EH (cell line): ENCODE results near the gene CASP12.
"Not testable (repeated sequence)": the region's sequence is repeated elsewhere in the genome, so short reads cannot be mapped to it uniquely, and the experiment has no call there.

Experiments used
- DNase-seq: peaks from one replicate; pipeline ENCODE4 v3.0.0-alpha.2; 2015; ENCODE audit warnings: low read depth

The CASP12 gene

GRCh38 chr11:104897891-104898684 is at the start of gene CASP12:
Gene CASP12, minus strand, starts transcription at chr11:104898460.
- peak; percentile 7 for DNase-seq

- peak; percentile 65 for DNase-seq
These were observed 48.6 kb upstream of the CASP12 start for GRCh38 chr11:104946907-104947306.

- DNase-seq: no peak
These were observed 45.8 kb upstream of the CASP12 start for GRCh38 chr11:104944076-104944475.

GRCh38 chr11:104943561-104943960 is 45.3 kb upstream of the CASP12 start:
- no peak for DNase-seq

GRCh38 chr11:104934594-104934993 is 36.3 kb upstream of the CASP12 start:
- no peak for DNase-seq

- not testable (repeated sequence) for DNase-seq
These were observed 35.8 kb upstream of the CASP12 start for GRCh38 chr11:104934073-104934472.

- DNase-seq: no peak
These were observed 30.6 kb upstream of the CASP12 start for GRCh38 chr11:104928811-104929210.

- DNase-seq: no peak
These were observed 28.7 kb upstream of the CASP12 start for GRCh38 chr11:104926771-104927611.

- no peak for DNase-seq
These were observed 27.6 kb upstream of the CASP12 start for GRCh38 chr11:104925850-104926249.

- DNase-seq: peak; percentile 88
These were observed 20.0 kb upstream of the CASP12 start for GRCh38 chr11:104918113-104918824.

GRCh38 chr11:104917271-104918112 is 19.2 kb upstream of the CASP12 start:
- DNase-seq: peak; percentile 4

- peak; percentile 34 for DNase-seq
These were observed 18.2 kb upstream of the CASP12 start for GRCh38 chr11:104916442-104916841.

- DNase-seq: no peak
These were observed 13.8 kb upstream of the CASP12 start for GRCh38 chr11:104912102-104912501.

GRCh38 chr11:104908186-104908531 is 9.9 kb upstream of the CASP12 start:
- no peak for DNase-seq

- peak; percentile 61 for DNase-seq
These were observed 9.4 kb upstream of the CASP12 start for GRCh38 chr11:104907521-104908185.

- DNase-seq: no peak
These were observed 7.0 kb upstream of the CASP12 start for GRCh38 chr11:104905271-104905670.

GRCh38 chr11:104899226-104899625 is 966 bp upstream of the CASP12 start:
- DNase-seq: no peak

GRCh38 chr11:104898685-104899013 is 389 bp upstream of the CASP12 start:
- peak; percentile 10 for DNase-seq

GRCh38 chr11:104895634-104896033 is 2.6 kb downstream of the CASP12 start:
- DNase-seq: no peak

- no peak for DNase-seq
These were observed 4.4 kb downstream of the CASP12 start for GRCh38 chr11:104893876-104894275.
